NCI-H748 treated with DMSO at 0.1 percent for 48 hours (cell line): ENCODE results near the gene CPNE6.

Source experiments
- DNase-seq: peaks from one replicate; lab custom pipeline; 2025; lab: John Stamatoyannopoulos, UW

Gene CPNE6

GRCh38 chr14:24054646-24055045 lies 16.7 kb upstream of the CPNE6 start:
- no peak for DNase-seq

GRCh38 chr14:24055971-24056799 lies 15.2 kb upstream of the CPNE6 start:
- no peak for DNase-seq

- DNase-seq: no peak
Observed at GRCh38 chr14:24056800-24057184, 14.6 kb upstream of the CPNE6 start.

GRCh38 chr14:24057271-24057670 lies 14.1 kb upstream of the CPNE6 start:
- DNase-seq: no peak

GRCh38 chr14:24057867-24058259 lies 13.5 kb upstream of the CPNE6 start:
- no peak for DNase-seq

- DNase-seq: peak; percentile 27
Observed at GRCh38 chr14:24058260-24058950, 13.0 kb upstream of the CPNE6 start.

GRCh38 chr14:24058951-24059475 lies 12.3 kb upstream of the CPNE6 start:
- no peak for DNase-seq

DNA sequence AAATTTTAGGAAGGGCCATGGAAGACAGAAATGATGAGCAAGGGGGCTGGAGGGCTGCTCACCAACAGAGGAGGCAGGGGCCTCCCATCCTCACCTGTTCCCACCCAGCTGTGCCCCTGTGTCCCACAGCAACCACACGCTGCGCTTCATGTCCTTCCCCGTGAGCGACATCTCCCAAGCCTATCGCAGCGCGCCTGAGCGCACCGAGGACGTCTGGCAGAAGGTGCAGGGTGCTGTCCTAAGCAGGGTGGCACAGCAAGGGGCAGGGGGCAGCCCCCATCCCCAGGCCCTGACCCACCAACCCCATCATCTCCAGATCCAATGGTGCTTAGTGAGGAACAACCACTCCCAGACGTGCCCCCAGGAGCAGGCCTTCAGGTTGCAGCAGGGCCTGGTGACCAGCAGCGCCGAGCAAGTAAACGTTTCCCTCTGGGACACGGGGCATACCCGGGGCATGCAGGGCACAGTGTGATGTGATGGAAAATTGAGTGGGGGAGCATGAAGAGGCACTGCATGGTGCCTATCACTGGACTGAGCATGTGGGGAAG lies 11.4 kb upstream of the CPNE6 start:
- DNase-seq: no peak

DNA sequence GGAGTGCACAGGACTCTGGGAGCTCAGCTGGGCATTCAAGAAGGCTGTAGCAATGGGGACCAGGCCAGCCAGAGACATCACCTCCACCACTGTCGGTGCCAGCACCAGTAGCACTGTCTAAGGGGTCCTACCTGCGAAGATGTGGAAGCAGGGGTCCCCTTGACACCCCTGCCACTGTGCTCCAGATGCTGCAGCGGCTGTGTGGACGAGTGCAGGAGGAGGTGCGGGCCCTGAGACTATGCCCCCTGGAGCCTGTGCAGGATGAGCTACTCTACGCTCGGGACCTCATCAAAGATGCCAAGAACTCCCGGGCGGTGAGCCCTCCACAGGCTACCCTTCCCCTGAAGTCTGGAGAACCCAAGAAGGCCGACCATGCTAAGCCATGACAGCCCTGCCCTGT lies 10.9 kb upstream of the CPNE6 start:
- DNase-seq: no peak

DNA sequence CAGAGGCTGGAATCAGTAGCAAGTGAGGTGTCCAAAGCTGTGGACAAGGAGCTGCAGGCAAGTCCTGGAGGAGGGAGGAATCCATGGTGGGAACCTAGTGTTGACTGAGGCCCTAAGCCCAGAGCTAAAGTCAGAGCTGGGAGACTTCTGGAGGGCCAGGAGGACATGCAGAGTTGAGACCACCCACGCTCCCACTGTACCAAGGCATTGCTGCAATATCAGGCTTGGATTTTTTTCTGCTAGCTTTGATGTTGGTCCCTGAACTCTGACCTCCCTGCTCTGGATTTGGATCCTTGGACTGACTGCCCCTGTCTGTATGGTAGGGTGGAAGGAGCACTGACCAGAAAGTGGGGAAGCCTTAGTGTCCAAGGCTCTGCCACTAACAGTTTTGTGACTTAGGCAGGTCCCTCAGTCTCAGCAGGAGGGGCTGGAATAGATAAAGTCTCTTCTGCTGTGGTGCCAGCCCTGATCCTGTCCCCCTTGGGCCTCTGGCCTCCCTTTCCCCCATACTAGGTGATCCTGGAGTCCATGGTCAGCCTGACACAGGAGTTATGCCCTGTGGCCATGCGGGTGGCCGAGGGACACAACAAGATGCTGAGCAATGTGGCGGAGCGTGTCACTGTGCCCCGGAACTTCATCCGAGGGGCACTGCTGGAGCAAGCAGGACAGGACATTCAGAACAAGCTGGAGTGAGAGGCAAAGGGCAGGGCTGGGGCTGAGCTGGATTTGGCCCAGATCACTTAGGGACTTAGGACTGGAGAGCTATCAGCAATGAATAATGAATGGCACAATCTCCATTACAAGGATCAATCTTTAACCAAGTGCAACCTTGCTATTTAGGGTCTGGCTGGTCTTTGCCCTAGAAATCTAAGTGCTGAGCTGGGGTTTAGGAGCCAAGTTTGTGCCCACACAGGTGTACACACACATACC lies 10.1 kb upstream of the CPNE6 start:
- no peak for DNase-seq

DNA sequence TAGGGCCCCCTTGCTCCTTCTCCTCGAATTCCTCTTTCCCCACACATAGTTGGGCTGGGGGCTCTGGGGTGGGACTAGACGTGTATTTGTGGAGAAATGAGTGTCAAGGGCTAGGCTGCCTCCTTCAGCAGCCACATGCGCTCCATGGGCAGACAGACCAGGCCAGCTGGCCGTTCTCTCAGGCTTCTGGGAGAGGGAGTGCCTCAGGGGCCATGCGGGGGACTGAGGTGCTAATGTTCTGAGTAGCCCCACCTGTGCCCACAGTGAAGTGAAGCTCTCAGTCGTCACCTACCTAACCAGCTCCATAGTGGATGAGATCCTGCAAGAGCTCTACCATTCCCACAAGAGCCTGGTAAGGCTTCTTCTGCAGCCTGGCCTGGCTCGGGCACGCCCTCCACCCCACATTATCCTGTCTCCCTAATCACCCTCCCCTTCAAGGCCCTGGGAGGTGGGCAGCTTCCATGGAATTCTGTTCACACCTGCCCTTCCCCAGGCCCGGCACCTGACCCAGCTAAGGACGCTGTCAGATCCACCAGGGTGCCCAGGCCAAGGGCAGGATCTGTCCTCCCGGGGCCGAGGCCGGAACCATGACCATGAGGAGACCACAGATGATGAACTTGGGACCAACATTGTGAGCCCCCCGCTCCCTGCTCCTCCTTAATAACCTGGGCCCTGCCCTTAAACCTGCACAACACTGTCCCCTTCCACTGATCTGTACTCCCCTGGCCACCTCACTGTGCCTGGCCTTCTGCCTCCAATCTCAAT lies 9.0 kb upstream of the CPNE6 start:
- no peak for DNase-seq

GRCh38 chr14:24063263-24063836 lies 8.0 kb upstream of the CPNE6 start:
- no peak for DNase-seq

- no peak for DNase-seq
Observed at GRCh38 chr14:24064091-24064795, 7.1 kb upstream of the CPNE6 start.

GRCh38 chr14:24064856-24065255 lies 6.5 kb upstream of the CPNE6 start:
- DNase-seq: no peak

- DNase-seq: no peak
Observed at GRCh38 chr14:24065408-24065807, 6.0 kb upstream of the CPNE6 start.

DNA sequence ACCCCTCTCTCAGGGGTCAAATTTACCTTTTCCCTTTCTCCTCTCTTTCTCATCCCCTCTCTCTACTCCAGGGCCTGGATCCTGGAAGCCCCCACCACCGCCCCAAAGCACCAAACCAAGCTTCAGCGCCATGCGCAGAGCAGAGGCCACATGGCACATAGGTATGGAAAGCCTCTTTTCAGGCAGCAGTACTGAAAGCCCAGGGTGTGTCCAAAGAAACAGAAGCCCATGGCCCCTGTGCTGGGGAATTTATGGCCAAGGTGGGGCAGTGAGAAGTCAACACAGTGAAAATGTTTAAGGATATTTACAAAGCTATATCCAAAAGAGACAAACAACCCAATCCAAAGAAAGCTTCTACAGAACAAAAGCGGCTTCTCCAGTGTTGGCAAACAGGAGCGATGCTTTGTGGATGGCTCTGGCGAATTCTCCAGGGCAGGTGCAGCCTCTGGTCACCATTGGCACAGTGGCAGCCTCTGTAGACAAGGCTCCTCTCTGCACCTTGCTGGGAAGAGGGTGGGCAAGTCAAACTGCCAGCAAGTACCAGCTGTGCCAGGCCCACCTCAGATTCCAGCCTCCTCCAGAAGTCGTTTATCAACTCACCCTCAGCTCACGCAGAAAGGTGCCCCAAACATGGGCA lies 4.7 kb upstream of the CPNE6 start:
- no peak for DNase-seq

- no peak for DNase-seq
Observed at GRCh38 chr14:24067133-24068082, 4.0 kb upstream of the CPNE6 start.

GRCh38 chr14:24068711-24069410 lies 2.5 kb upstream of the CPNE6 start:
- no peak for DNase-seq
